HG02678 (cell line): Measurements from ENCODE around the gene ZNF587B.
"Not testable (repeated sequence)": the region's sequence is repeated elsewhere in the genome, so short reads cannot be mapped to it uniquely, and the experiment has no call there.

Source experiments
- ATAC-seq: cut with Tn5 transposase; IDR thresholded peaks from one replicate; pipeline ENCODE4 v1.9.1; 2021; ENCODE audit warnings: mild to moderate bottlenecking, moderate library complexity; ENCODE audit not compliant: unreplicated experiment

The ZNF587B gene

DNA sequence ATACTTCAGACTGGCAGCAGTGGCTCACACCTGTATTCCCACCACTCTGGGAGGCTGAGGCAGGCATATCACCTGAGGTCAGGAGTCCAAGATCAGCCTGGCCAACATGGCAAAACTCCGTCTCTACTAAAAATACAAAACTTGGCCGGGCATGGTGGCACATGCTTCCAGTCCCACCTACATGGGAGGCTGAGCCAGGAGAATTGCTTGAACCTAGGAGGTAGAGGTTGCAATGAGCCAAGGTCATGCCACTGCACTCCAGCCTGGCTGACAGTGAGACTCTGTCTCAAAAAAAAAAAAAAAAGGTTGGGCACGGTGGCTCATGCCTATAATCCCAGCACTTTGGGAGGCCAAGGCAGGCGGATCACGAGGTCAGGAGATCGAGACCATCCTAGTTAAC lies 39.6 kb downstream of the ZNF587B start:
- ATAC-seq, result not testable (repeated sequence)

DNA sequence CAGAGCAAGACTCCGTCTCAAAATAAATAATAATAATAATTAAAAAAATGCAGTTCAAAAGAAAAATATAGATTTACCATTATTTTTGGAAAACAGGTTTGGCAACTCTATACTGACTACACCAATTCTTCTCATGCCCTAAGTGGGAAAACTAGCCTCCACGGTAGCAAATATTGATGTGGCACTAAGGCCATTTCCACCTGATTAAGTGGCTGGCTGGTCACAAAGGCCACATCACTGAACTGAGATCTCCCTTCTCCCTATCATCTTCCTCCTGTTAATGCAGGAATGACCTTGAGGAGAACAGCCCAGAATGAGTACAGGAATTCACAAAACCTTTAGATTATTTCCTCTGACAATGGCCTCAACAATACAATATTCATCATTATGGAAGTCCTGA lies 40.1 kb downstream of the ZNF587B start:
- no peak for ATAC-seq

DNA sequence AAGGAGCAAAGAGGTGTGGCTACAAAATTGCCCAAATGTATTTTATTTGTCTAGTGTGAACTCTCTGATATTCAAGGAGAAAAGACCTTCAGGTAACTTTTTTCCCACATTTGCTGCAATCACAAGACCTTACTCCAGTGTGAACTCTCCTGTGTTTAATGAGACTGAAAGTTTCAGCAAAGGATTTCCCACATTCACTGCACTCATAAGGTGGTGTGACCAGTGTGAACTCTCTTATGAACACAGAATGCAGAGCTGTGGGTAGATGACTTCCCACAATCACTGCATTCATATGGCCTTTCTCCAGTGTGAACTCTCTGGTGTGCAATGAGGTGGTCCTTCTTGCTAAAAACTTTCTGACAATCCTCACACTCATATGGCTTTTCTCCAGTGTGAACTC lies 42.4 kb downstream of the ZNF587B start:
- ATAC-seq, result no peak

- not testable (repeated sequence) for ATAC-seq
Measured at GRCh38 chr19:57873883-57874799, 44.0 kb downstream of the ZNF587B start.

GRCh38 chr19:57886046-57886445 lies 55.9 kb downstream of the ZNF587B start:
- no peak for ATAC-seq

DNA sequence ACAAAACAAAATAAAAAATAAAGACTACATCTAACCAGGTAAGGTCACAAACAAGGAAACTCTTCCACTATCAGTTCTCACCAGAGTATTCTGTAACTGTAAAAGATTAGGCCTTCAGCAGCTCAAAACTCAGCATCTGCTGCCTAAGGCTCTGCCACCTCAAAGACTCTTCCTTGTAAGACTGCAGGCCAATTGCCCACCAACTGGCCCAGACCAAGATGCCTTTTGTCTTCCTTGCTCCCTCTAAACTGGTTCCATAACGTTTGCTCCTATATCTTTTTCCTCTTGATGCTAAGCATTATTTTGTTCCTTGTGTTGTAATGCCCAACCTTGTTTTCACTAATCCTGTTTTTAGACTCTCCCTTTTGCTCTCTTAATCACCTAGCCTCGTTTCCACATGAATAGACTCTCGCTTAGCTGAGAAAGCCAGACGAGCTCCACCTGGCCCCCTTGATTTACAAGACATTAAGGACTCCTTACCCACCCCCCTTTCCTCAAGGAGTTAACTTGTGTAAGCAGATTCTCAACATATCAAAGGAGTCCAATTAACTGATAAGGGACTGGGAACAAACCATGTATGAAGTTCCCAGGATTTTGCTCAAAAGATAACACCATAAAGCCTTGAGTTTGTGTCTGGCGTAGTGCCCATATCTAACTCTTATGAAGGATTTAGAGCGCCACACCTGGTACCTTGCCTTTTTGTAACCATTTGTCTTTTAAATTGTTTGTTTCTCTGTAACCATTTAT lies 57.3 kb downstream of the ZNF587B start:
- no peak for ATAC-seq

DNA sequence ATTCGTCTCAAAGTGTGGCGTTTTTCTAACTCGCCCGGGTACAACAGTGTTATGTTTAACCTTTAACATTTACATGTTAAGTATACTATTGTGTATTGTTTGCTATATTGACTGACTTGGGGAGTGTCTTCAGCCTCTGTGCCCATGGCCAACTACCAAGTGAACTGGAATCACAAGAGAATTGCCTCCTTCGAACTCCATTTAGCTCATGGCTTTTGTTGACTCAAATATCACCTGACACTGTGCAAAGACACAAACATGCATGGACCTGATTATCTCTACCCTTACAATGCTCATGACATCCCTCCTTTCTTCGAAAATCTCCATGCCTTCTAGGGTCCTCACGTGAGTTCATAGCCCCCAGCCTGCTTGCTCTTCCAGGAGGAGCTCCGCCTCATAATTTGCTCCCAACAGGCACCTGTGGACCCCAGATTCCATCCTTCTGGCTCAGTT lies 58.0 kb downstream of the ZNF587B start:
- ATAC-seq, result no peak

- ATAC-seq, result peak; percentile 66
Measured at GRCh38 chr19:57888560-57889231, 58.6 kb downstream of the ZNF587B start, which contains the start of gene ZNF814. Gene ZNF814, minus strand, starts transcription at chr19:57889037. Its CDS starts 235 bp downstream, at chr19:57888802.

DNA sequence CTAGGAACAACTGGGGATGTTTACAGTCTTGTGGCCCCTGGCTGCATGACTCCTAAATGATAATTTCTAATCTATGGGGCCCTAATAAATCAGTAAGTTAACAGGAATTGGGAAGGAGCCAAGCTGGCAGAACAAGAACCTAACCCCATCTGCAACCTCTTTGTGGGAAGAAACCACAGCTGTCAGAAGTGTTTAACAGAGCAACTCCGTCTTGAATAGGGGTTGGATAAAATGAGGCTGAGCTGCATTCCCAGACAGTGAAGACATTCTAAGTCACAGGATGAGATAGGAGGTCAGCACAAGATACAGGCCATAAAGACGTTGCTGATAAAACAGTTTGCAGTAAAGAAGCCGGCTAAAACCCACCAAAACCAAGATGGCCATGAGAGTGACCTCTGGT lies 60.6 kb downstream of the ZNF587B start:
- not testable (repeated sequence) for ATAC-seq
